ENCODE measurements around the gene MT1H.

DNA sequence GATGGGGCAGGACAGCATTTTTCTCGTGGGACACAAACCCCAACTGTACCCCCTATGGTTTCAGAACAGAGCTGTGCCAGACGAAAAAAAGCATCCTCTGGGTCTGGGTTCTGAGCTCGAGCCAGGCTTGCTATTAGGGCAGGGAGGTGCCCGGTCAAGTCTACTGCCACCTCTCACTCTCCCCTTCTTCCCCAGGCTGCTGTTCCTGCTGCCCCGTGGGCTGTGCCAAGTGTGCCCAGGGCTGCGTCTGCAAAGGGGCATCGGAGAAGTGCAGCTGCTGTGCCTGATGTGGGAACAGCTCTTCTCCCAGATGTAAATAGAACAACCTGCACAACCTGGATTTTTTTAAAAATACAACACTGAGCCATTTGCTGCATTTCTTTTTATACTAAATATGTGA is 42.9 kb upstream of the MT1H start:
- TF ChIP-seq, protein P1, sequence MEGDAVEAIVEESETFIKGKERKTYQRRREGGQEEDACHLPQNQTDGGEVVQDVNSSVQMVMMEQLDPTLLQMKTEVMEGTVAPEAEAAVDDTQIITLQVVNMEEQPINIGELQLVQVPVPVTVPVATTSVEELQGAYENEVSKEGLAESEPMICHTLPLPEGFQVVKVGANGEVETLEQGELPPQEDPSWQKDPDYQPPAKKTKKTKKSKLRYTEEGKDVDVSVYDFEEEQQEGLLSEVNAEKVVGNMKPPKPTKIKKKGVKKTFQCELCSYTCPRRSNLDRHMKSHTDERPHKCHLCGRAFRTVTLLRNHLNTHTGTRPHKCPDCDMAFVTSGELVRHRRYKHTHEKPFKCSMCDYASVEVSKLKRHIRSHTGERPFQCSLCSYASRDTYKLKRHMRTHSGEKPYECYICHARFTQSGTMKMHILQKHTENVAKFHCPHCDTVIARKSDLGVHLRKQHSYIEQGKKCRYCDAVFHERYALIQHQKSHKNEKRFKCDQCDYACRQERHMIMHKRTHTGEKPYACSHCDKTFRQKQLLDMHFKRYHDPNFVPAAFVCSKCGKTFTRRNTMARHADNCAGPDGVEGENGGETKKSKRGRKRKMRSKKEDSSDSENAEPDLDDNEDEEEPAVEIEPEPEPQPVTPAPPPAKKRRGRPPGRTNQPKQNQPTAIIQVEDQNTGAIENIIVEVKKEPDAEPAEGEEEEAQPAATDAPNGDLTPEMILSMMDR (IDR thresholded peaks at IDR 0.05; ENCODE audit: low read length): no peak
- no peak for TF ChIP-seq EZH2 (IDR thresholded peaks at IDR 0.05; ENCODE audit: borderline replicate concordance, low read length)
